Germinal center (tissue), 1 donor: ENCODE data around the gene DHRS7B.

ENCODE experiments used
- DNase-seq: peaks from one replicate; pipeline ENCODE4 v3.0.0; 2012; ENCODE audit warnings: mixed read lengths, low spot score

The DHRS7B gene

DNA sequence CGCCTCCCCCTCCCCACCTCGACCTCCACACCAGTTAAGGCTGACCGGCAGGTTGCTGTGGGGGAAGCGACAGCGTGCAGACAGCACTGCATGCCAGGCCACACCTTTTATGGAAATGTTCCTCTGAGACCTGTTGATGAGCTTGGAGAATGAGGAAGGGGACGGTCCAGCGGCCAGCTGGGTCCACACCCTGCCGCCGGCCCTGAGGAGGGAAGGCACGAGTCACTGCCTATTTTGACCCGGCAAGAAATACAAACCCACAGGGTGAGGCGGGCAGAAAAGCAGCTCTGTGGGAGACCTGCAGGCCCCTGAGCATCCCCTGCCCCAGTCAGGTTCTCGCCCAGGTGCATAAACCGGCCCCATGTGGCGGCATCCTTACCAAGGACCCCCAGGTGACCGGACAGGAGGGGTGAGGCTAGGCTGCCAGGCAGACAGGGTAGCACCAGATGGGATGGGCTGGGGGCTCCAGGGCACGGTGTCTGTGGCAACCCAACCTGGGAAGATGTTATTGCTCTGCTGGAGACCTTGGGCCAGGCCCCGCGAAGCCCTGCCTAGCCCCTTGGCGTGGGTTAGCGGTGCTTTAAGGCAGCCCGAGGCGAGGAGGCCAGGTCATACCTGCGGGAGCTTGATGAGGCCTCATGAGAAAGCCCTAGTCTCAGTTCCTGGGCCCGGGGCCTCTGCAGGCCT, 113.7 kb downstream of the DHRS7B start:
- no peak for DNase-seq
